Suppressor macrophage (primary cell): ENCODE data around the gene RPL18A.

Source experiments
- DNase-seq, 4 experiments: peaks; one replicate each; pipeline ENCODE4 v3.0.0-alpha.2; 2020 to 2022

RPL18A gene

GRCh38 chr19:17841810-17842662 lies 17.7 kb upstream of the RPL18A start:
- no peak for DNase-seq

GRCh38 chr19:17842663-17843291 lies 16.9 kb upstream of the RPL18A start:
- DNase-seq = no peak

- peak in 3 of 4 experiments; percentile 30 to 52 (median 45) for DNase-seq
These were observed 16.4 kb upstream of the RPL18A start for GRCh38 chr19:17843292-17843827.

DNA sequence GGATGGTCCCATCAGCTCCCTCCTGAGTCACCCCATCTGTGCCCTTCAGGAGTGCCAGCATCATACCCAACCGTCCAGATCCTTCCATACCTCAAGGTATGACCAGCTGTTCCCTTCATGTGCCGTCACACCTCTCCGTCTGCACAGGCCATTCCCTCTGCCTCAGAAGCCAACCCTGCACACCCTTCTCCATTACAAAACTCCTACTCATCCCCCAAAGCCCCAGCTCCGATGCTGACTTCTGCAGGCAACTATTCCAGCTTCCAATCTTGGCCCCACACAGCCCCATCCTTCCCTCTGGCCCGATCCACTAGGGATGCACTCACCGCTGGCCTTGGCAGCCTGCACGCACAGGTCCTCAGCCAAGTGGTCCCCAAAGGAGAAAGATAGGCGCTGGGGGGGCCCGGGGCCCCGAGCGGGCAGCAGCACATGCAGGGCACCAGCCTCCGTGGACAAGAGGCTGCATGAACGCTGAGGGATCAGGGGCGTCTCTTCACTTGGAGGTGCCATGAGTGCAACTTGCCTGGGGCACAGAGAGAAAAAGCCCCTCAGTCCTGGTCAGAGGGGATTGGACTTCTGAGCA lies 15.7 kb upstream of the RPL18A start:
- no peak for DNase-seq

- no peak for DNase-seq
These were observed 13.6 kb upstream of the RPL18A start for GRCh38 chr19:17846146-17846545.

- peak; percentile 37 to 69 (median 50) for DNase-seq
These were observed 12.0 kb upstream of the RPL18A start, which contains the start of gene JAK3 for GRCh38 chr19:17847538-17848366. JAK3 (minus strand) TSS chr19:17847982; CDS start chr19:17844417, 3,565 bp downstream.

DNA sequence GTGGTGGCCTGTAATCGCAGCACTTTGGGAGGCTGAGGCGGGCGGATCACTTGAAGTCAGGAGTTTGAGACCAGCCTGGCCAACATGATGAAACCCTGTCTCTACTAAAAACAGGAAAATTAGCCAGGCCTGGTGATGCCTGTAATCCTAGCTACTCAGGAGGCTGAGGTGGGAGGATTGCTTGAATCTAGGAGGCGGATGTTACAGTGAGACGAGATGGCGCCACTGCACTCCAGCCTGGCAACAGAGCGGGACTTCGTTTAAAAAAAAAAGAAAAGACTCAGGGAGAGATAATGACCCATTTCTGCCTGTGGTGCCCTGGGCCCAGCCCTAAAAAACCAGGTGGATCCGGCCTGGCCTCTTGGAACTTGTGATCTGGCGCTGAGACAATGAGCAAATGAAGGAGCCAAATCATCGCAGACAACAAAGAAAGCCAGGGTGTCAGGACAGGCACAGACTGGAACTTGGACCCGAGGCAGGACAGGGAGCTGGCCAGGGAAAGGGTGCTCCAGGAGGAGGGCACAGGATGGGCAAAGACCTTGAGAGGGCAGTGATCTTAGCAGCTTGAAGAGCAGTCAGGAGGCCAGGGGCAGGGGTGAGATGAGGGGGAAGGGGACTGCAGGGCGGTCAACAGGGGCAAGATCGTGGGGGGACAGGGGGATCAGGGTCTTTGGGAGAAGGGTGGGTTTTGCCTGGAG lies 11.0 kb upstream of the RPL18A start:
- peak in 2 of 4 experiments; percentile 31 to 36 for DNase-seq

DNA sequence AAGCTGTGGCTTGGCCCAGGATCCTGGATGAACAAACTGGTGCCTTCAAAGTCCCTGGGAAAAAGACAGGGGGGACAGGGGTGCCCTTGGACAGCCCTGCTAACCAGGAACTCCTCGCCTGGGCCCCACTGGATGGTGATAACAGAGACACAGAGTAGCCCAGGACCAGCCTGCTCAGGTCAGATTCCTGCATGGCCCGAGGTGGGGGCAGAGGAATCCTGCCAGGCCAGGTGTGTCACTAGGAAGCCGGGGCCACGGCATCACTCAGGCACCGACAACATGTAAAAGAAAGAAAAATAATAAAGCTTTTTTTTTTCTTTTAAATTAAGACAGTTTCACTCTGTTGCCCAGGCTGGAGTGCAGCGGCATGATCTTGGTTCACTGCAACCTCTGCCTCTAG lies 5.6 kb upstream of the RPL18A start:
- no peak for DNase-seq

GRCh38 chr19:17855280-17856152 lies 4.2 kb upstream of the RPL18A start:
- DNase-seq = peak; percentile 80 to 95 (median 90)

- DNase-seq = peak in 3 of 4 experiments; percentile 47 to 56 (median 53)
These were observed 752 bp downstream of the RPL18A start for GRCh38 chr19:17860331-17860992.

DNA sequence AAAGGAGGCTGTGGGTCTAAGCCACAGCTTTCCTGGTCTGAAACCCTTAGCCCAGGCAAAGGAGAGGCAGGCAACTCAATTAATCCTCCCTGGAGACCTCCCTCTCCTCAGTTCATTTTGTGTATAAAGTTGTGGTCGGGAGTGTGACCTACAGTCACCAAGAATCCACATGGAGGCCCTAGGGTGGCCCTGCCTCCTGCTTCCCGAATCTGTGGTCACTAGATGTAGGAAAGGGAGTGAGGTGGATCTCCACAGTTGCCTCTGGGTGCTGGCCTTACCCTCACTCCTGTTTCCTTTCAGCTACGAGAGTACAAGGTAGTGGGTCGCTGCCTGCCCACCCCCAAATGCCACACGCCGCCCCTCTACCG lies 1.3 kb downstream of the RPL18A start:
- DNase-seq = no peak

DNA sequence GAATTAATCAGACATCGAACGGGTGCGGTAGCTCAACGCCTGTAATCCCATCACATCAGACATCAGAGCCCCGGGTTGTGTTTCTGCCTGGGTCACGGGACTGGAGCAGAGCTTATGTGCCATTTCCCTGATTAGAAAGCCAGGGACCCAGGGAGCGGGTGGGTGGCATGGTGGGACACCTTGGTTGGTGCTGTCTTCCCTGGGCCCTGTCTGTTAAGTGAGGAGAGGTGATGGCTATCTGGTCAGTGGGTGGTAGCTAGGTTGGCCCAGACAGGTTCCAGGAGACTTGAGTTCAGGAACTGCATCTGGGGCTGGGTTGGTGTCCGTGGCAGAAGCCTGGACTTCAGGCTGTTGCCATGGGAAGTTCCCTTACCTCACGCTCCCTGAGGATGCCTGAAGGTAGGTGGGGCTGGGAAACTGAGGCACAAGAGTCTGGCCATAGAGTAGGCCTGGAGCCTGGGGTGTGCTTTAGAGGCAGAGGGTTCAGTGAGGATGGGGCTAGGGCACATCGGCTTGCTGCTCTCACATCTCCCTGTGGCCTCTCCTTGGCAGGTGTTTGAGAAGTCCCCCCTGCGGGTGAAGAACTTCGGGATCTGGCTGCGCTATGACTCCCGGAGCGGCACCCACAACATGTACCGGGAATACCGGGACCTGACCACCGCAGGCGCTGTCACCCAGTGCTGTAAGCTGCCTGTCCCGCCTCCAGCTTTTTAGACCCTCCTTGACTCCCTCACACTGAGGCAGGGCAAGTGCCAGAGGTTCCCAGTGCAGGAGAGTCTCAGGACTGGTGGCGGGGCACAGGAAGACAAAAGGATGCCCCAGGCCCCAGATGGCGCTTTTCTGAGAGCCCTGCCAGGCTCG lies 2.1 kb downstream of the RPL18A start:
- no peak for DNase-seq

- DNase-seq = no peak
These were observed 3.2 kb downstream of the RPL18A start for GRCh38 chr19:17862711-17863519.

DNA sequence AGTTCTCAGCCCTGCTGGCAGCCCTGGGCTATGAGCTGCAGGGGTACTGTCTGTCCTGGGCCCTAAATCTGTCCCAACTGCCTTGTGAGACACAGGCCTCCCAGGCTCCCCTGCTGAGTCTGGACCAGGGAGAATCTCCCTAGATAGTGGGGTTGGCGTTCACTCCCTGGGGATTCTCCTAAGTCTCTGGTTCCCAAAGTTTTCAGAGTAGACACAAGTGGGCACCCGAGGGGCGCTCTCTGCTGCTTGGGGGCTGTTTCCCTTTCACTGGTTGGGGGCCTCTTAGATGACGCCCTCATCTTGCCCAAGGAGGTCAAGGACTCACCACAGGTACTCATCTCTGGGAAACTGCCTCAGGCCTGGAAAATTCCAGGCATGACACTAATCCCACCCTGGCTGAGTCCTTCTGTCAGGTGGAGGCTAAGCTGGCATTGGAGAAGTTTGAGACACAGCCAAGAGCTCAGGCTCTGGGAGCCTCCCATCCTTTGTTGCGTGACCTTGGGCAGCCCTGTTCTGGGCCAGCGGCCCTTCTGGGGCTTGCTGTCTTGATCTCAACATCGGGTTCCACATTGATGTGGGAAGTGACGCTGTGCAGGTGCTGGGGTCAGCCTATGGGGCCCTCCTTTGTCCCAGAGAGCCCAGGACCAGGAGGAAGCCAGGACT lies 3.9 kb downstream of the RPL18A start:
- no peak for DNase-seq

DNA sequence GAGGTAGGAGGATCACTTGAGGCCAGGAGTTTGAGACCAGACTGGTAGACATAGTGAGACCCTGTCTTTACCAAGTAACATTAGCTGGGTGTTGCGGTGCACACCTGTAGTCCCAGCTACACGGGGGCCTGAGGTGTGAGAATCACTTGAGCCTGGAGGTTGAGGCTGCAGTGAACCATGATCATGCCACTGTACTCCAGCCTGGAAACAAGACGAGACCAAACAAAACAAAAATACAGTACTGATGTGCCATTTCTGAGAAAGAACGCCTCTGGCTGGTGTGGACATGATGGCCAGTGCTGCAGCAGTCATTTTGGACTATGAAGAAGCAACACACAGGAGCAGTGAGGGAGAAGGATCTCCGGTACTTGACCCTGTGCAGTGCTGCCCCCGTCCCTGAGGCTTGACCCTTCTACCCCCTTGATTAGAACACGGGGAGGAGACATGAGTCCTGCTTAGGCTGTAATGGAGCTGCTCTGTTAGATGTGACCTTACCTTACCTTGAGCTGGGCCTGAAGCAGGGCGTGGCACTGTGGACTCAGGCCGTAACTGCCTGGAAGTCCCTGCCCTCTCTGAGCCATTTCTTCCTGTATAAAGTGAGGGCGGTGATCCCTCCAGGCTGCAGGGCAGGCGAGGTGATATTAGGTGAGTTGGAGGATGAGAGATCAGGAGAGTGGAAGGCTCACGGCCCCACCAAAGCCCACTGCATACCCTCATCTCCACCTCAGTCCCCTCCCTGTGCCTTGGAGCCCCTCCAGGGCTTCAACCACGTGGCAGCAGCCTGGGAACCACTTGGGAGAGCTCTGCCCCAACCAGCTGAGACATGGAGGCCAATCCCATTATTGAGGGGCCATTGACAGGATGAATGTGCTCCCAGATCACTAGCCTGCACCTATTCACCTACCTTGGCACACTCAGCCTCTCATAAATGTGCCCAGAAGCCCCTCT lies 5.9 kb downstream of the RPL18A start:
- DNase-seq = no peak

DNA sequence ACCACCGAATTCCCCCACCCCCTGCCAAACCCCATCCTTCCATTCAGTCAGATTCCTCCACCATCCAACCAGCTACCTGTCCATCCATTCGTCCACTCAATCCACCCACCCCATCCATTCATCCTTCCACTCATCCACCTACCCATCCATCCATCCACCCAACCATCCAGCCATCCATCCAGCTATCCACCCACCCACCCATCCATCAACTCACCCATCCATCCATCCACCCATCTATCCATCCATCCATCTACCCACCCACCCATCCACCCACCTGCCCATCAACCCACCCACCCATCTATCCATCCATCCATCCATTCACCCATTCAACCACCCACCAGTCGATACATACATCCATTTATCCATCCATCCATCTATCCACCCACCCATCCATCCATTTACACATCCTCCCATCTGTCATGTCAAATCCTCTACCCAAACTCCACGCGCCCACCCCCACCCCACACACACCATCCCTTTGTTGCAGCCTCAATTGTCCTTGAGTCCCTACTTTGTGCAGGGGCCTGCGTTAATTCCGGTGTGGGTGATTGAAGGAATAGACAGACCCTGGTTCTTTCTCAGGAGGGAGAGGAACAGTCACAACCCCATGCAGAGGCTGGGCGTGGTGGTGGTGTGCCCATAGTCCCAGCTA lies 6.7 kb downstream of the RPL18A start:
- DNase-seq = no peak
